NCI-H526 treated with DMSO at 0.1 percent for 48 hours (cell line): ENCODE results near the gene SIDT1.

ENCODE experiments used
- DNase-seq: peaks from one replicate; lab custom pipeline; 2025; lab: John Stamatoyannopoulos, UW

SIDT1 gene

GRCh38 chr3:113531826-113532697 is at the start of gene SIDT1:
Gene SIDT1, plus strand, starts transcription at chr3:113532555. Its CDS starts 467 bp downstream, at chr3:113533022.
- peak; percentile 7 for DNase-seq

GRCh38 chr3:113485161-113485609 is 47.2 kb upstream of the SIDT1 start:
- DNase-seq: no peak

- peak; percentile 7 for DNase-seq
These were observed 37.3 kb upstream of the SIDT1 start for GRCh38 chr3:113495035-113495434.

- DNase-seq: no peak
These were observed 35.4 kb upstream of the SIDT1 start for GRCh38 chr3:113496924-113497323.

- no peak for DNase-seq
These were observed 33.9 kb upstream of the SIDT1 start for GRCh38 chr3:113498221-113499005.

- DNase-seq: no peak
These were observed 33.3 kb upstream of the SIDT1 start for GRCh38 chr3:113499081-113499480.

- DNase-seq: no peak
These were observed 30.8 kb upstream of the SIDT1 start for GRCh38 chr3:113501597-113501996.

- no peak for DNase-seq
These were observed 26.5 kb upstream of the SIDT1 start for GRCh38 chr3:113505867-113506266.

GRCh38 chr3:113507501-113508067 is 24.8 kb upstream of the SIDT1 start:
- no peak for DNase-seq

- no peak for DNase-seq
These were observed 23.4 kb upstream of the SIDT1 start for GRCh38 chr3:113508966-113509365.

GRCh38 chr3:113514265-113514769 is 18.0 kb upstream of the SIDT1 start:
- no peak for DNase-seq

- no peak for DNase-seq
These were observed 16.2 kb upstream of the SIDT1 start for GRCh38 chr3:113516115-113516505.

- DNase-seq: no peak
These were observed 10.4 kb upstream of the SIDT1 start for GRCh38 chr3:113521981-113522380.

GRCh38 chr3:113523241-113523640 is 9.1 kb upstream of the SIDT1 start:
- no peak for DNase-seq

GRCh38 chr3:113532698-113533533 is 561 bp downstream of the SIDT1 start:
- no peak for DNase-seq

GRCh38 chr3:113533534-113533892 is 1.2 kb downstream of the SIDT1 start:
- DNase-seq: no peak

- no peak for DNase-seq
These were observed 2.0 kb downstream of the SIDT1 start for GRCh38 chr3:113534365-113534764.

- DNase-seq: no peak
These were observed 3.5 kb downstream of the SIDT1 start for GRCh38 chr3:113535898-113536297.

- DNase-seq: no peak
These were observed 4.3 kb downstream of the SIDT1 start for GRCh38 chr3:113536627-113537101.

GRCh38 chr3:113537155-113537554 is 4.8 kb downstream of the SIDT1 start:
- no peak for DNase-seq

GRCh38 chr3:113541519-113541918 is 9.2 kb downstream of the SIDT1 start:
- no peak for DNase-seq
